ENCODE results near the gene POC5.

DNA sequence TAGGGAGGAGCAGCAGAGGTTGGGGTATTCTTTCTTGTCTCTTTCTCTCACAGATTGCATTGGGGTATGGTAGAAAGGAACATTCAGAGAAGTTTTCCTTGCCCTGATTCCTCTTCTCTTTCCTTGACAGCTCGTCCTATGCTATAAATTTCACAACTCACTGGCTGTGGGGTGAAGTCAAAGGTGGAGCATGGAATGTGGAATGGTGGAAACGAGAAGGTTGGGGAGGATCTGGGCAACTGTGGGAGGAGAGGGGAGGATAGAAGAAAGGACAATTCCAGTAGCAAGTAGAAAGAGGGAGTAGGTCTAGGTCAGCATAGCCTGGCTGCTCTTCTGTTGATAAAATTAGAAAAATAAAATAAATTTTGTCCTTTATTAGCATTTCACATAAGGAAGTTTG, 39.0 kb upstream of the POC5 start:
- no peak for TF ChIP-seq RAD21 (IDR thresholded peaks at IDR 0.05; ENCODE audit: low read depth)
- TF ChIP-seq POLR2A (IDR thresholded peaks at IDR 0.05; ENCODE audit: borderline replicate concordance, extremely low read depth, insufficient read depth, insufficient read length): no peak
- TF ChIP-seq TCF7L2 (IDR thresholded peaks at IDR 0.05; ENCODE audit: borderline replicate concordance, extremely low read depth, insufficient read depth, insufficient read length): no peak
- TF ChIP-seq, protein P1, sequence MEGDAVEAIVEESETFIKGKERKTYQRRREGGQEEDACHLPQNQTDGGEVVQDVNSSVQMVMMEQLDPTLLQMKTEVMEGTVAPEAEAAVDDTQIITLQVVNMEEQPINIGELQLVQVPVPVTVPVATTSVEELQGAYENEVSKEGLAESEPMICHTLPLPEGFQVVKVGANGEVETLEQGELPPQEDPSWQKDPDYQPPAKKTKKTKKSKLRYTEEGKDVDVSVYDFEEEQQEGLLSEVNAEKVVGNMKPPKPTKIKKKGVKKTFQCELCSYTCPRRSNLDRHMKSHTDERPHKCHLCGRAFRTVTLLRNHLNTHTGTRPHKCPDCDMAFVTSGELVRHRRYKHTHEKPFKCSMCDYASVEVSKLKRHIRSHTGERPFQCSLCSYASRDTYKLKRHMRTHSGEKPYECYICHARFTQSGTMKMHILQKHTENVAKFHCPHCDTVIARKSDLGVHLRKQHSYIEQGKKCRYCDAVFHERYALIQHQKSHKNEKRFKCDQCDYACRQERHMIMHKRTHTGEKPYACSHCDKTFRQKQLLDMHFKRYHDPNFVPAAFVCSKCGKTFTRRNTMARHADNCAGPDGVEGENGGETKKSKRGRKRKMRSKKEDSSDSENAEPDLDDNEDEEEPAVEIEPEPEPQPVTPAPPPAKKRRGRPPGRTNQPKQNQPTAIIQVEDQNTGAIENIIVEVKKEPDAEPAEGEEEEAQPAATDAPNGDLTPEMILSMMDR (IDR thresholded peaks at IDR 0.05 in 2 of 3, conservative IDR thresholded peaks at IDR 0.05 in 1 of 3; ENCODE audit: borderline replicate concordance in 1 of 3, insufficient read depth in 1 of 3, low read depth in 2 of 3, low read length in 2 of 3): no peak
- TF ChIP-seq POLR2AphosphoS5 (IDR thresholded peaks at IDR 0.05; ENCODE audit: low read depth, low read length): no peak
- no peak for TF ChIP-seq CBX3 (IDR thresholded peaks at IDR 0.05; ENCODE audit: low read depth)
- TF ChIP-seq EZH2phosphoT487 (IDR thresholded peaks at IDR 0.05; ENCODE audit: borderline replicate concordance): no peak
